Measurements from ENCODE around the gene C10orf105.

DNA sequence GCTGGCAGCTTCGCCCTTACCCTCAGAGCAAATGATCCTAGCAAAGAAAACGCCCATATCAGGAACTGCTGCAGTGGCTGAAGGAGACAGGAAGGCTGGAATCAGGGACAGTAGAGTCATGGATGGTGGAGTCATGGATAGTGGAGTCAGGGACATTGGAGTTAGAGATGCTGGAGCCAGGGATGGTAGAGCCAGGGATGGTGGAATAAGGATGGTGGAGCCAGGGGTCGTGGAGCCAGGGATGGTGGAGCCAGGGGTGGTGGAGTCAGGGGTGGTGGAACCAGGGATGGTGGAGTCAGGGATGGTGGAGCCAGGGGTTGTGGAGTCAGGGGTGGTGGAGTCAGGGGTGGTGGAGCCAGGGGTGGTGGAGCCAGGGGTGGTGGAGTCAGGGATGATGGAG, 31.3 kb downstream of the C10orf105 start:
- TF ChIP-seq, protein P1, sequence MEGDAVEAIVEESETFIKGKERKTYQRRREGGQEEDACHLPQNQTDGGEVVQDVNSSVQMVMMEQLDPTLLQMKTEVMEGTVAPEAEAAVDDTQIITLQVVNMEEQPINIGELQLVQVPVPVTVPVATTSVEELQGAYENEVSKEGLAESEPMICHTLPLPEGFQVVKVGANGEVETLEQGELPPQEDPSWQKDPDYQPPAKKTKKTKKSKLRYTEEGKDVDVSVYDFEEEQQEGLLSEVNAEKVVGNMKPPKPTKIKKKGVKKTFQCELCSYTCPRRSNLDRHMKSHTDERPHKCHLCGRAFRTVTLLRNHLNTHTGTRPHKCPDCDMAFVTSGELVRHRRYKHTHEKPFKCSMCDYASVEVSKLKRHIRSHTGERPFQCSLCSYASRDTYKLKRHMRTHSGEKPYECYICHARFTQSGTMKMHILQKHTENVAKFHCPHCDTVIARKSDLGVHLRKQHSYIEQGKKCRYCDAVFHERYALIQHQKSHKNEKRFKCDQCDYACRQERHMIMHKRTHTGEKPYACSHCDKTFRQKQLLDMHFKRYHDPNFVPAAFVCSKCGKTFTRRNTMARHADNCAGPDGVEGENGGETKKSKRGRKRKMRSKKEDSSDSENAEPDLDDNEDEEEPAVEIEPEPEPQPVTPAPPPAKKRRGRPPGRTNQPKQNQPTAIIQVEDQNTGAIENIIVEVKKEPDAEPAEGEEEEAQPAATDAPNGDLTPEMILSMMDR (IDR thresholded peaks at IDR 0.05) = no peak
- TF ChIP-seq, protein P2, sequence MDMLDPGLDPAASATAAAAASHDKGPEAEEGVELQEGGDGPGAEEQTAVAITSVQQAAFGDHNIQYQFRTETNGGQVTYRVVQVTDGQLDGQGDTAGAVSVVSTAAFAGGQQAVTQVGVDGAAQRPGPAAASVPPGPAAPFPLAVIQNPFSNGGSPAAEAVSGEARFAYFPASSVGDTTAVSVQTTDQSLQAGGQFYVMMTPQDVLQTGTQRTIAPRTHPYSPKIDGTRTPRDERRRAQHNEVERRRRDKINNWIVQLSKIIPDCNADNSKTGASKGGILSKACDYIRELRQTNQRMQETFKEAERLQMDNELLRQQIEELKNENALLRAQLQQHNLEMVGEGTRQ (IDR thresholded peaks at IDR 0.05; ENCODE audit: borderline replicate concordance, low read depth, low read length) = no peak
